Measurements from ENCODE around the gene ACOX2. TPM values are rescaled to one million over a fixed set of nuclear protein-coding genes. Genes with fewer than 3 reads are reported as not detected.

The ACOX2 gene
- total RNA-seq, 1 experiment from 2014 or later: 25.4 TPM

DNA sequence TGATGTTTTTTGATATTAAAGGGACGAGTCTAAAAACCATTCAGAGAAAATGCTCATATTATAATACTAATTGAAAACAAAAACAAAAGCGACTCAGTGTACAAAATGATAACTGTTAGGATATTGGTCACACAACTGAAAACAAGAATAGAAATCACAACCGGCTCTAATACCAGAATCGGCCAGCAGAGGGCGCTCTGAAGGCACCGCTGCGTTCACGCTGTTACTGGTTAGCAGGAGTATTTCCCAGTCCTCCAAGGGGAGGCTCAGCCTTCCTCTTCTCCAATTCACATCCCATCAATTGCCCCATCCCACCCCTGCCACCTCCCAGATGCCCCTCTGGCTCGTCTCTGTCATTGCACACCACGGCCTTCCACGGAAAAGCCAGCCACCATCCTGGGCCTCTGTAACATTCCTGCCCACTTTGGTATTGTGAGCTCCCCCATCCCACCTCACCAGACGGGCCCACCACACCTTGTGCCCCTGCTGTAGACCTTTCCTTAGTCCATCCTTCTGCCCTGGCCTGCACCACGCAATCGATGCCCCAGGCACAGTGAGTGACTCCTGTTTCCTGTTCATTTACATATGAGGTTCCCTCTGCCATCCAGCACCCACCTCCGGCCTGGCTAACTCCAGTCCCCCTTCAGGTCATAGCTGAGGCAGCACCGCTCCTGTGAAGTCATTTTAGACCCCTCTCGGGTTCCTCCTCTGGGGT lies 31.7 kb upstream of the ACOX2 start:
- in situ Hi-C loops (cut with HindIII; ENCODE audit: low sequenced_read_pairs): no loop called here
- DNase-seq (ENCODE audit: low spot score): peak; percentile 82

DNA sequence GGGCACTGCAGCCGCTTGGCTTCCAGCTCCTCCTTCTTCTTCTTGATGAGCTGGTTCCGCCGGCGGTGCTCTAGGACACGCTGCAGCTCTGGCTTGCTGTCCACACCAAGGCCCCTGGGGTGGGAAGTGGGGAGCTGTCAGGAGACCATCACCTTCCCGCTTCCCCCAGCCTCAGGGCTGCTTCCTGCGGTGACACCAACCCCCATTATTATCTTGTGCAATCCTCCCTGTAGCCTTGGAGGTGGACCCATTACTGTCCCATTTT lies 30.2 kb upstream of the ACOX2 start:
- in situ Hi-C loops (cut with HindIII; ENCODE audit: low sequenced_read_pairs): no loop called here

GRCh38 chr3:58566398-58567250 lies 29.6 kb upstream of the ACOX2 start:
- DNase-seq (ENCODE audit: low spot score): no peak
- in situ Hi-C loops (cut with HindIII; ENCODE audit: low sequenced_read_pairs): no loop called here

More for the DNA sequence above, 30.2 kb upstream of the ACOX2 start:
- DNase-seq (ENCODE audit: low spot score): no peak

- in situ Hi-C loops (cut with HindIII; ENCODE audit: low sequenced_read_pairs): no loop called here
- no peak for DNase-seq (ENCODE audit: low spot score)
Observed at GRCh38 chr3:58565621-58566397, 28.8 kb upstream of the ACOX2 start.

- DNase-seq (ENCODE audit: low spot score): no peak
- in situ Hi-C loops (cut with HindIII; ENCODE audit: low sequenced_read_pairs): no loop called here
Observed at GRCh38 chr3:58564456-58565160, 27.6 kb upstream of the ACOX2 start.

DNA sequence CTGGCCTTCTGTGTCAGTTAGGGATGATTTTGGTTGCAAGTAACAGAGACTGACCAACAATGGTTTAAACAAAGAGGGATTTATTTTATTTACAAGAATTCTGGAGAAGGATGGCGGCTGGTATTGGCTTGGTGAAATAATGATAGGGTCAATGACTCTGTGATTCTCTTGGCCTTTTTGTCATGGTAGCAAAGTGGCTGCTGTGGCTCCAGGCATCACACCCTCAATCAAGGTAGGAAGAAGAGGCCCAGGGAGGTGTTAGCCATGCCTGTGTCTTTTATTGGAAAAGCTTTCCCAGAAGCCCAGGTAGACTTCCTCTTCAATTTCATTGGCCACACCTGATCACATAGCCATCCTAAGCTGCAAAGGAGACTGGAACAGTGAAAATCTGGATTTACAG lies 27.1 kb upstream of the ACOX2 start:
- in situ Hi-C loops (cut with HindIII; ENCODE audit: low sequenced_read_pairs): no loop called here
- no peak for DNase-seq (ENCODE audit: low spot score)

GRCh38 chr3:58563386-58564035 lies 26.5 kb upstream of the ACOX2 start:
- in situ Hi-C loops (cut with HindIII; ENCODE audit: low sequenced_read_pairs): no loop called here
- no peak for DNase-seq (ENCODE audit: low spot score)

DNA sequence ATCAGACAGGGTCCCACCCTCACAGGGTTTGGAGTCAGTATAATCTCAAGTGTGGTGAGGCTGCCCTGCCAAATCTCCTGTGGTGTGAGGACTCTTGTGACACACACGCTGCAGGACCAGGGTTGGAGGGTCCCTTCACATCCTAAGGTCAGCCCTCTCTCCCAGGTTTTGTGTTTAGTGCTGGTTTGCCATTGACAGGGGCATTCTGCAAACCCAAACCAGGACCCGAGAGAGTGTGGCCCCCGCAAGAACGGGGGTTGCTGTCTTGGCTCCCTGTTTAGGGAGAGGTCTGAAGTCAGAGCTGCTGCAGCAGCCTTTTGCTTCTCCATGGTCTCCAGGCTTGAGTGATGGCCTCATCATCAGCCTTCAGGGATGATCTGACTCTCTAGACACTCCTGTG lies 25.5 kb upstream of the ACOX2 start:
- DNase-seq (ENCODE audit: low spot score): no peak
- in situ Hi-C loops (cut with HindIII; ENCODE audit: low sequenced_read_pairs): no loop called here

DNA sequence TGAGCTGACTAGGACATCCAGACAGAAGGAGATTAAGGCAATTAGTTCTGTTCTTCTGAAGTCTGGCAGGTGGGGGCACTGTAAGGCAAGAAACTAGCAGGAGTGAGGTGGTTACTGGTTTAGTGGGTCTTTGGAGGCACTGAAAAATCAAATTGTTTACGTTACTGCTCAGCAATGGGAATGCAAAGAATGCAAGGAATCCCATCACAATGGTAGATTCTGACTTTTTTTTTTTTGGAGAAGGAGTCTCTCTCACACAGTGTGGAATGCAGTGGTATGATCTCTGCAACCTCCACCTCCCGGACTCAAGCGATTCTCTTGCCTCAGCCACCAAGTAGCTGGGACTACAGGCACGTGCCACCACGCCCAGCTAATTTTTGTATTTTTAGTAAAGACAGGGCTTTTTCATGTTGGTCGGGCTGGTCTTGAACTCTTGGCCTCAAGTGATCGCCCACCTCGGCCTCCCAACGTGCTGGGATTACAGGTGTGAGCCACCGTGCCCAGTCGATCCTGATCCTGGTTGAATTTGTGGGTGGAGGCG lies 23.9 kb upstream of the ACOX2 start:
- in situ Hi-C loops (cut with HindIII; ENCODE audit: low sequenced_read_pairs): no loop called here

GRCh38 chr3:58559586-58559985 lies 22.6 kb upstream of the ACOX2 start:
- in situ Hi-C loops (cut with HindIII; ENCODE audit: low sequenced_read_pairs): no loop called here
- no peak for DNase-seq (ENCODE audit: low spot score)

More for the DNA sequence above, 23.9 kb upstream of the ACOX2 start:
- peak; percentile 39 for DNase-seq (ENCODE audit: low spot score)

DNA sequence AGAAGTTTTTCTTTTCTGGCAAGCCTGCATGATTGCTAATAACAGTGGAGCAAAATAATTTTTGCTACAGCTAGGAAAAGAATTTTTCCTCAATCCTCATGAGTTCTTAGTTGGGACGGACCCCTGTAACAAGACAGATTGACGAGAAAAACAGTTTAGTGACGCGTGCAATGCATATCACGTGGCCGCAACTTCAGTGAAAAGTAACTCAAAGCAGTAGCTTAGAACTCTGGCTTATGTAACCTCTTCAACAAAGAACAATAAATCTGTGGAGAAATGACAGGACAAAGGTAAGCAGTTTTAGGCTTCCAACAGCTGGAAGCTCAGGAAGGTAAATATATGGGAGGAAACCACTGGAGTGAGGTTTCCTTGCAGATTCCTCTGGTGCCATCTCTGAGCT lies 20.5 kb upstream of the ACOX2 start:
- no peak for DNase-seq (ENCODE audit: low spot score)
- in situ Hi-C loops (cut with HindIII; ENCODE audit: low sequenced_read_pairs): no loop called here

DNA sequence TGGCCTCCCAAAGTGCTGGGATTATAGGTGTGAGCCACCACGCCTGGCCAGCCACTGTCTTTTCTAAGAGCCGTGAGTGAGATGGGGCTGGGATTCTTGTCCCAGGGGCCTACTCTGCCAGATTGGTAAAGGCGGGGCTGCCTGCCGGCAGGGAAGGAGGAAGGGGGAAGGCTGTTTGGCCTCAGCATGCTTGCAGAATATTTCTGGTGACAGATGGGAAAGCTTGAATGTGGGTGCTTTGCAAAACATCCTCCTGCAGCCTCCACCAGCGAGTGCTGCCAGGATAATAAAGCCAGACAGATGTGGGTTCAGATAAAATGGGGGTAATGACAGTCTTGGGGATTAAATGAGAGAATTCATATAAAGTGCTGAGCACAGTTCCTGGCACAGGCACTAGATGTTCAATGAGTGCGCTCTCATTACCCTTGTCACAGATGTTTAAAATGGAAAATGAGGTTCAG lies 19.8 kb upstream of the ACOX2 start:
- in situ Hi-C loops (cut with HindIII; ENCODE audit: low sequenced_read_pairs): no loop called here
- DNase-seq (ENCODE audit: low spot score): no peak

GRCh38 chr3:58556001-58556400 lies 19.0 kb upstream of the ACOX2 start:
- in situ Hi-C loops (cut with HindIII; ENCODE audit: low sequenced_read_pairs): no loop called here
- DNase-seq (ENCODE audit: low spot score): no peak

DNA sequence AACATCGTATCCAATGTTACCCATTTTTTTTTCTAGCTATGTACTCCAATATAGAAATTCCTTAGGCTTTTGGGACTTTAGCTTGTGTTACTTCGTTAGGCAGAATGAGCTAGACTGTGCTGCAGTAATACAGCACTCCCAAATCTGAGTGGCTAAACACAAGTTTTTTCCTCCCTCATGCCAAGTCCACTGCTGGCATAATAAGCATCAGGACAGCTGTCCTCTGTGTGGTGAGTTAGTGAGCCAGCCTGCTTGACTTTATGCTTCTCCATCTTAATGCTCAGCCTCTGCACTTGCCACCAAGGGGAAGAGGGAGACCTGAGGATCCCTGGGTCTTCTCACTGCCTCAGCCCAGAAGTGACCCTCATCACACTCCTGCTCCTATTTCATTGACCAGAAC lies 18.2 kb upstream of the ACOX2 start:
- no peak for DNase-seq (ENCODE audit: low spot score)
- in situ Hi-C loops (cut with HindIII; ENCODE audit: low sequenced_read_pairs): no loop called here

- in situ Hi-C loops (cut with HindIII; ENCODE audit: low sequenced_read_pairs): no loop called here
- no peak for DNase-seq (ENCODE audit: low spot score)
Observed at GRCh38 chr3:58553003-58553402, 16.0 kb upstream of the ACOX2 start.

DNA sequence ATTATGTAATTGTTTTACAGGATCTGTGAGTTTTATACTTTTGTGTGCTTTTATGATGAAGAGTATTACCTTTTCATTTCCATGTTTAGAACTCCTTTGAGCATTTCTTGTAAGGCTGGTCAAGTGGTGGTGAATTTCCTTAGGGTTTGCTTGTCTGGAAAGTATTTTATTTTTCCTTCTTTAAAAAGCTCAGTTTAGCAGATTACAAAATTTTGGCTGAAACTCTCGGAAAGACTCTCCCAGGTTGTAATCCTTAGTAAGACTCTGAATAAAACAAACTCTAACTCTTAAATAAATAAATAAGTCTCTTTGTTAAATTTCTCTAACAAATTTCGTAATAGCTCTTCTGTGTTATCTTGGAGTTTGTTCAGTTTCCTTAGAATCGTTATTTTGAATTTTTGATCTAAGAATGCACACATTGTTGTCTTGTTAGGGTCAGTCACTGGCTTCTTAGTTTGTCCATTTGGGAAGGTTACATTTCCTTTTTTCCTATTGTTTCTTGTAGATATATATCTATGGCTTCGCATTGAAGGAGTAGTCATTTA lies 14.7 kb upstream of the ACOX2 start:
- DNase-seq (ENCODE audit: low spot score): no peak
- in situ Hi-C loops (cut with HindIII; ENCODE audit: low sequenced_read_pairs): no loop called here

DNA sequence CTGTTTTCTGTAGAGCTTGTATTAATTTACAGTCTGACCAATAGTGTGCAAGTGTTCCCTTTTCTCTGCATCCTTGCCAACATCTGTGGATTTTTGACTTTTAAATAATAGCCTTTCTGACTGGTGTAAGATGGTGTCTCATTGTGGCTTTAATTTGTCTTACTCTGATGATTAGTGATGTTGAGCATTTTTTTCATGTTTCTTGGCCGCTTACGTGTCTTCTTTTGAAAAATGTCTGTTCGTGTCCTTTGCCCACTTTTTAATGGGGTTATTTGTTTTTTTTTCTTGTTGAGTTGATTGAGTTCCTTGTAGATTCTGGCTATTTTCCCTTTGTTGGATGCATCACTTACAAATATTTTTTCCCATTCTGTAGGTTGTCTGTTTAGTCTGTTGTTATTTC lies 7.6 kb upstream of the ACOX2 start:
- DNase-seq (ENCODE audit: low spot score): no peak
- in situ Hi-C loops (cut with HindIII; ENCODE audit: low sequenced_read_pairs): no loop called here

- in situ Hi-C loops (cut with HindIII; ENCODE audit: low sequenced_read_pairs): no loop called here
- DNase-seq (ENCODE audit: low spot score): no peak
Observed at GRCh38 chr3:58540176-58540858, 3.3 kb upstream of the ACOX2 start.
